HG02885 (cell line): ENCODE data around the gene POLR2F.
"Not testable (repeated sequence)": the region's sequence is repeated elsewhere in the genome, so short reads cannot be mapped to it uniquely, and the experiment has no call there.

ENCODE experiments used
- ATAC-seq: cut with Tn5 transposase; IDR thresholded peaks from one replicate; pipeline ENCODE4 v1.9.1; 2021; ENCODE audit warnings: mild to moderate bottlenecking; ENCODE audit not compliant: unreplicated experiment, poor library complexity

The POLR2F gene

GRCh38 chr22:37947142-37947795, 6.2 kb upstream of the POLR2F start:
- not testable (repeated sequence) for ATAC-seq

DNA sequence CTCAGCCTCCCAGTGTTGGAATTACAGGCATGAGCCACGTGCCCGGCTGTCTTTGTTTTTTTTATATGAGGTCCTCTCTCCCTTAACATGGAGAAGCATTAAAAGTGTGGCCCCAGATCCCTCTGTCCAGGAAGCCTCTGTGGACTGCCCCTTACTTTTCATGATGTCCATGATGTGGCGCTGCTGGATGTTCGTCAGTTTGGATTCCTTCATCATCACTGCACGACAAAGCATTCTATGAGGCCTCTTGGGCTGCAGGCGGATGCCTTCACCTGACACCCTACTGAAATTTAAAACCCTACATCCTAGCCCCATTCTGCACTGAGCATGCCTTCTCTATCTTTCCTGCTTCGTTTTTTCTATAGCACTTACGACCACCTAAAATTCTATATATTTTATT, 2.2 kb upstream of the POLR2F start:
- no peak for ATAC-seq

GRCh38 chr22:37952629-37953028, 870 bp upstream of the POLR2F start:
- not testable (repeated sequence) for ATAC-seq

- no peak for ATAC-seq
Measured at GRCh38 chr22:37953062-37953436, 450 bp upstream of the POLR2F start.

GRCh38 chr22:37954686-37955085, 1.2 kb downstream of the POLR2F start:
- ATAC-seq = no peak

- not testable (repeated sequence) for ATAC-seq
Measured at GRCh38 chr22:37955825-37956397, 2.4 kb downstream of the POLR2F start.

GRCh38 chr22:37957232-37957631, 3.7 kb downstream of the POLR2F start:
- ATAC-seq = no peak

GRCh38 chr22:37959231-37959825, 5.8 kb downstream of the POLR2F start:
- ATAC-seq = no peak

GRCh38 chr22:37961062-37961461, 7.6 kb downstream of the POLR2F start:
- no peak for ATAC-seq

DNA sequence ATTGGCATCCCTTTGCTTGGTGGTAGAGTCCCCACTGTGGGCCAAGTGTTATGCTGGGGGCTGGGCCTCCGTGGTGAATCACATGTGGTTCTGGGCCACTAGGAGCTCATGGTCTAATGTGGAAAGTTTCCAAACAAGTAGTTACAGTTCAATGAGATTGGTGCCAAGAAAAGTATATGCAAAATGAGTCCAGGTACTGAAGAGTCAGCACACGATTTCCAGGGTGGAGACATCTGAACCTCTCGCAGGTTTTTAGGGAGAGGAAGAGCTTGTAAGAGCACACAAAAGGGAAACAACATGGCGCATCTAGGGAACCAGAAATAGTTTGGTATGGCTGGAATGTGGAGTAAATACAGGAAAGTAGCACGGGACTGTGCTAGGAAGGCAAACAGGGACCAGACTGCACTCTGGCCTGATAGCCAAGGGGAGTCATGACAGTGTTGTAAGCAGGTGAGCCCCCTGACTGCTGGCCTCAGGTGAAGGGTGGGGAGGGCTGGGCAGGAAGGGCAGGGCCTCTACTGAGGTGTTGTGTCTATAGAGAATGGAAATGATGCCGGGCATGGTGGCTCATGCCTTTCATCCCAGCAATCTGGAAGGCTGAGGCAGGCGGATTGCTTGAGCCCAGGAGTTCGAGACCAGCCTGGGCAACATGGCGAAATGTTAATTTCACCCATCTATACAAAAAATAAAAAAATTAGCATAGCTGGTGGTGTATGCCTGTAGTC, 12.6 kb downstream of the POLR2F start:
- ATAC-seq = no peak

- ATAC-seq = no peak
Measured at GRCh38 chr22:37967147-37967546, 13.6 kb downstream of the POLR2F start.

DNA sequence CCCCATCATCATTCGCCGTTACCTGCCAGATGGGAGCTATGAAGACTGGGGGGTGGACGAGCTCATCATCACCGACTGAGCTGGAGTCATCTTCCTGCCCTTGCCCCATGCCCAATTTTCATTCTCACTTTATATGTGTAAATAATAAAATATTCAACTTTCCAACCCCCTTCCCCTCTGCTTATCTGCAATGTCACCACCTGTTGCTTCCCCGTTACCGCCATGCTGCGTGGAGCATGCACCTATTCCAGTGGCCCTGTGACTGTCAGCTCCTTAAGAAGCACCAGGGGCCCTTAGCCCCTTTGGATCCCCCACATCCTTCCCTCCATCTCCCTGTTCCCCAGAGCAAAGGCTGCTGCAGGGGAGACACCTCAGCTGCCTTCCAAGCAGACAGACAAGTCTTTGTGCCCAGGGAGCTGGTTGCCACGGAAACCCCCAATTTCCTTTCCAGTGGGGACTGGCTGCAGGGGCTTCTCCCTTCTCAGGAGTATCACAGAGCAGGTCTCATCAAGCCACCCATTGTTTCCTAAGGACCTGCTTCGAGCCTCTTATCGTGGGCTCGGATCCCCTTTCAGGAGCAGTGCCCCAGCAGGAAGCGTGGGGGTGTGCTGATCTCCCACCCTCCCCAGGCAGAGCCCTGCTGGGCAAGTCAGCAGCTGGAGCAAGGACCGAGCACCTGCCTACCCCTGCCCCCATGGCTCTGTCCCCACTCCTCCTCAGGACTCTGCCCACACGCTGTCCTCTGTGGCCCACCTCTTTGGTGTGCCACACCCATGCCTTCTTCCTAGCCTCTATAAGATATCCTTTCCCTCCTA, 14.3 kb downstream of the POLR2F start:
- ATAC-seq = no peak

GRCh38 chr22:37968452-37969251, 15.2 kb downstream of the POLR2F start:
- ATAC-seq = no peak

- ATAC-seq = no peak
Measured at GRCh38 chr22:37970864-37971263, 17.4 kb downstream of the POLR2F start.

- no peak for ATAC-seq
Measured at GRCh38 chr22:37971475-37972434, 18.3 kb downstream of the POLR2F start.

DNA sequence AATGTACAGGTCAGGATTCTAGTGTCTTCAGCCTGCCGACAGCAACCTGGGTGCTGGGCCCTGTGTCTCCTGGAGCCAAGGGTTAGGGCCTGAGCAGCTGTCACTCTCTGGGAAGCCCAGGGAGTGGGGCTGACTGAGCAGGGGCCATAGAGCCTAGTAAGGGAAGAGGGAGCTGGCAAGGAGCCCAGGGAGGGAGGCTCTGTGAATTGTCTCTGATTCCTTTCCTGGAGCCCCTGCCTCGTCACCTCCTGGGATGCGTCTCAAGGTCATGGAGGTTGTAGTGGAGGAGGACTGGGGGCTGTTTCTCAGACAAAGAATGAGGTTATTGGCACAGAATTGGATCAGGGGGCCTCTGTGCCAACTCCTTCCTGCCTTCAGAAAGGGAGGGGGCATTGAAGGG, 19.0 kb downstream of the POLR2F start:
- ATAC-seq = no peak

DNA sequence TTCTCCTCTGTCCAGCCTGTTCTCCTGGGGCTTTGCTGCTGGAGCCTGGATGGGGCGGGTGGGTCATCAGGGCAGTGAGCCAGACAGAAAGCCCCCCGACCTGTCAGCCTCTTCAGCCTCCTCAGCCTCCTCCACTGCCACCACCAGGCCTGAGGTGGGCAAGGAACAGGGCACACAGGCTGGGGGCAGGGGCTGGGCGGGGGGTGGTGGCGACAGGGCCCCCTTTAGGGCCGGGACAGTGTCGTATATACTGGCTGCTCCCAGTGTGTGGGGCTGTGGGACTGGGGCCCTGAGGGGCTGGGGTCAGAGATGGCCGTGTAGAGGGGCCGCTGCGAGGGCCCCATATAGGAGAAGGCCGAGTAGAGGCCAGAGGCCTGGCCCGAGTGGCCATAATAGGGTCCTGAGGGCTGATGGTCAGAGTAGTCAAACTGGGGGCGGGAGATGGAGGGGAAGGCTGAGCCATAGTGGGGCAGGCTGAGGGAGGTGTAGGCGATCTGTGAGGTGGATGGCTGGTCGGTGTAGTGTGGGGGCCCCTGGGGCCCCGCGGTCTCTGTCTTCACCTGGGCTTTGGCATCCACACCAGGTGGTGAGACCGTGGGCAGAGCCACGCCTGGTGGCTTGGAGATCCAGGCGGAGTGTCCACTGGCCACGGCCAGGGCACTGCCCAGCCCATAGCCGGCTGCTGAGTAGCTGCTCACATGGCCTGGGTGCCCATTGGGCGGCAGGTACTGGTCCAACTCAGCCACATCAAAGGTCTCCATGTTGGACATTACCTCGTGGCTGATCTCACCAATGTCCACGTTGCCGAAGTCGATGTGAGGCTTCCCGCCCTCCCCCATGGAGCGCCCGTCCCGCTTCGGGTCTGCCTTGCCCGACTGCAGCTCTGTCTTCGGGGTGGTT, 20.0 kb downstream of the POLR2F start:
- ATAC-seq = no peak

GRCh38 chr22:37975153-37975552, 21.7 kb downstream of the POLR2F start:
- no peak for ATAC-seq
